Esophagus muscularis mucosa (tissue), 4 donors: ENCODE data around the gene MYD88. TPM values are rescaled to one million over a fixed set of nuclear protein-coding genes. Genes with fewer than 3 reads are reported as not detected.

Experiments
- DNase-seq: peaks from one replicate; pipeline ENCODE4 v3.0.0-alpha.2; 2017; ENCODE audit errors: extremely low spot score
- H3K27ac ChIP-seq, 4 donors: fragments of 200-600 bp; sonication (generic); replicated peaks in 1 of 4; 1 replicate in 3 of 4; 2 replicates in 1 of 4; pipeline ENCODE4 v1.5.1; 2016 to 2019; ENCODE audit warnings: mild to moderate bottlenecking in 1 of 4
- H3K27me3 ChIP-seq, 4 donors: fragments of 200-600 bp; sonication (generic); one replicate each; pipeline versions ENCODE4 v1.5.1 to v1.6.0; 2016 to 2019
- H3K36me3 ChIP-seq, 4 donors: fragments of 200-600 bp; sonication (generic); one replicate each; pipeline ENCODE4 v1.5.1; 2016 to 2019
- H3K4me1 ChIP-seq, 4 donors: fragments of 200-600 bp; sonication (generic); one replicate each; pipeline ENCODE4 v1.5.1; 2016 to 2019
- H3K4me3 ChIP-seq, 4 donors: fragments of 200-600 bp; sonication (generic); 1 replicate in 2 of 4; 2 replicates in 2 of 4; pipeline ENCODE4 v1.5.1; 2016 to 2019; ENCODE audit warnings: mild to moderate bottlenecking in 4 of 4, moderate library complexity in 1 of 4
- H3K9me3 ChIP-seq, 4 donors: fragments of 200-600 bp; sonication (generic); 1 replicate in 3 of 4; 2 replicates in 1 of 4; pipeline ENCODE4 v1.5.1; 2016 to 2019
- CTCF ChIP-seq, 3 experiments: fragments of 200-600 bp in 2 of 3; fragments of 450-650 bp in 1 of 3; sonication (generic) in 2 of 3; IDR thresholded peaks; one replicate each; pipeline ENCODE4 v1.5.1; 2017 to 2019; ENCODE audit warnings: antibody characterized with exemption in 3 of 3, mild to moderate bottlenecking in 2 of 3, moderate library complexity in 1 of 3
- EP300 ChIP-seq: sonication (generic); formaldehyde crosslinking; IDR thresholded peaks from one replicate; pipeline ENCODE4 v1.6.1; 2017; ENCODE audit warnings: antibody characterized with exemption
- POLR2A ChIP-seq: fragments of 450-650 bp; IDR thresholded peaks from one replicate; pipeline ENCODE4 v1.6.1; 2017; ENCODE audit warnings: antibody characterized with exemption, moderate library complexity, mild to moderate bottlenecking, low read depth
- POLR2AphosphoS5 ChIP-seq, 2 donors: sonication (generic); formaldehyde crosslinking; IDR thresholded peaks; one replicate each; pipeline ENCODE4 v1.6.1; 2017; ENCODE audit warnings: antibody characterized with exemption in 2 of 2
- WGBS: methylation state at CpG from one replicate; pipeline ENCODE4 v1.1.5; 2018; 5-methylcytosine and 5-hydroxymethylcytosine counted together
- intact Hi-C: fragments of 100-400 bp; cut with DNase I; formaldehyde crosslinking; loops from one replicate; pipeline ENCODE4 v1.15.1; 2023
- total RNA-seq, 4 donors: library from RNA; depleted of rRNA; stranded (reverse); fragments of >200 nt; gene quantifications; one replicate each; pipeline versions ENCODE4 v1.1.0 to v1.2.1, GENCODE V29; 2016

The MYD88 gene
- total RNA-seq, 4 donors from 2014 or later = 21.2 to 38.6 (median 26.1) TPM

GRCh38 chr3:38127611-38128302 is 10.7 kb upstream of the MYD88 start:
- peaks cover 0 to 24% (median 7%) of the 10 kb centered on the region in 4 donors for H3K4me1 ChIP-seq
- 98% methylated on average over 4 of the region's 4 CpGs for WGBS
- H3K27me3 ChIP-seq = no peaks in the 10 kb centered on the region
- no peak for DNase-seq
- no peak overlapping the region for H3K4me3 ChIP-seq
- H3K27ac ChIP-seq = no peak overlapping the region
- TF ChIP-seq EP300 = no peak
- no peak for TF ChIP-seq CTCF (IDR thresholded peaks at IDR 0.05)
- no peak for TF ChIP-seq POLR2A
- TF ChIP-seq POLR2AphosphoS5 (IDR thresholded peaks at IDR 0.05) = no peak
- H3K9me3 ChIP-seq = no peaks in the 10 kb centered on the region
- peaks cover 55 to 100% (median 97%) of the 10 kb centered on the region in 4 donors for H3K36me3 ChIP-seq
- intact Hi-C loops = no loop called here

- intact Hi-C loops = no loop called here
- 100% methylated on average over 1 of the region's 1 CpG for WGBS
- no peak overlapping the region for H3K27ac ChIP-seq
Measured at GRCh38 chr3:38128303-38128655, 10.2 kb upstream of the MYD88 start.

GRCh38 chr3:38129058-38129457 is 9.4 kb upstream of the MYD88 start:
- H3K9me3 ChIP-seq = no peaks in the 10 kb centered on the region
- 90% methylated on average over 3 of the region's 5 CpGs for WGBS
- no peak for TF ChIP-seq CTCF (IDR thresholded peaks at IDR 0.05)
- no peak for TF ChIP-seq POLR2A
- TF ChIP-seq EP300 = no peak
- no peak for TF ChIP-seq POLR2AphosphoS5 (IDR thresholded peaks at IDR 0.05)
- no peak overlapping the region for H3K27ac ChIP-seq
- intact Hi-C loops = no loop called here
- H3K4me1 ChIP-seq = peaks cover 0 to 24% (median 10%) of the 10 kb centered on the region in 4 donors
- H3K4me3 ChIP-seq = no peak overlapping the region
- no peak for DNase-seq
- H3K27me3 ChIP-seq = no peaks in the 10 kb centered on the region
- peaks cover 49 to 100% (median 99%) of the 10 kb centered on the region in 4 donors for H3K36me3 ChIP-seq

More at GRCh38 chr3:38128303-38128655, 10.2 kb upstream of the MYD88 start:
- Histone ChIP-seq H3K4me1 (peaks cover 0 to 24% (median 7%) of the 10 kb centered on the region in 4 donors), H3K27me3 (no peaks in the 10 kb centered on the region), H3K9me3 (no peaks in the 10 kb centered on the region), H3K36me3 (peaks cover 50 to 100% (median 97%) of the 10 kb centered on the region in 4 donors), H3K4me3 (no peak overlapping the region)
- DNase-seq = no peak
- TF ChIP-seq EP300 = no peak
- TF ChIP-seq POLR2AphosphoS5 (IDR thresholded peaks at IDR 0.05) = no peak
- TF ChIP-seq CTCF (IDR thresholded peaks at IDR 0.05) = no peak
- no peak for TF ChIP-seq POLR2A

GRCh38 chr3:38130631-38131065 is 7.8 kb upstream of the MYD88 start:
- Histone ChIP-seq H3K27ac (no peak overlapping the region), H3K4me3 (no peak overlapping the region), H3K36me3 (peaks cover 45 to 95% (median 93%) of the 10 kb centered on the region in 4 donors), H3K9me3 (no peaks in the 10 kb centered on the region), H3K4me1 (peaks cover 11 to 36% (median 21%) of the 10 kb centered on the region in 4 donors), H3K27me3 (no peaks in the 10 kb centered on the region)
- no peak for DNase-seq
- intact Hi-C loops = no loop called here
- TF ChIP-seq CTCF (IDR thresholded peaks at IDR 0.05) (no peak), POLR2AphosphoS5 (IDR thresholded peaks at IDR 0.05) (no peak), EP300 (no peak), POLR2A (no peak)
- 73% methylated on average over 1 of the region's 3 CpGs for WGBS
